ENCODE measurements around the gene GRM8.

- TF ChIP-seq CTCF (conservative IDR thresholded peaks at IDR 0.05; ENCODE audit: low read length) (no peak), EZH2phosphoT487 (IDR thresholded peaks at IDR 0.05; ENCODE audit: borderline replicate concordance) (no peak)
Measured at GRCh38 chr7:127290116-127290655, 37.4 kb upstream of the GRM8 start.
